ENCODE results near the gene KCNIP1.

Gene KCNIP1

GRCh38 chr5:170627271-170627670 is 123.5 kb downstream of the KCNIP1 start (continued):
- TF ChIP-seq ZNF561 (tag by site-specific recombination; IDR thresholded peaks at IDR 0.05; ENCODE audit: borderline replicate concordance) (no peak), ZNF560 (tag by site-specific recombination; IDR thresholded peaks at IDR 0.05; ENCODE audit: borderline replicate concordance) (no peak), INSM2 (tag by site-specific recombination; IDR thresholded peaks at IDR 0.05) (no peak)

- Histone ChIP-seq H3K27ac (ENCODE audit: extremely low read depth, low read depth, low read length) (no peak overlapping the region), H3K36me3 (ENCODE audit: control insufficient read depth in 2 of 2, insufficient read depth in 1 of 2, low read length in 2 of 2) (no peaks in the 10 kb centered on the region), H3K4me3 (ENCODE audit: low read depth, low read length) (no peak overlapping the region), H3K9me3 (ENCODE audit: control insufficient read depth, insufficient read depth, low read depth, low read length) (no peaks in the 10 kb centered on the region), H3K4me1 (ENCODE audit: control insufficient read depth, insufficient read depth, low read length) (no peaks in the 10 kb centered on the region)
- ChIA-PET POLR2A (no interaction called here), CTCF (no interaction called here)
- TF ChIP-seq ZNF146 (tag by site-specific recombination; IDR thresholded peaks at IDR 0.05) (no peak), ZEB2 (tag by site-specific recombination; IDR thresholded peaks at IDR 0.05) (no peak), GLIS1 (tag by site-specific recombination; IDR thresholded peaks at IDR 0.05) (no peak), PRDM10 (tag by site-specific recombination; IDR thresholded peaks at IDR 0.05) (no peak), ZNF558 (tag by site-specific recombination; IDR thresholded peaks at IDR 0.05) (no peak), ZNF785 (tag by site-specific recombination; IDR thresholded peaks at IDR 0.05) (no peak), PRDM6 (tag by site-specific recombination; IDR thresholded peaks at IDR 0.05) (no peak), ZNF548 (tag by site-specific recombination; IDR thresholded peaks at IDR 0.05) (no peak), ZNF677 (tag by site-specific recombination; IDR thresholded peaks at IDR 0.05) (no peak), ZNF292 (tag by site-specific recombination; IDR thresholded peaks at IDR 0.05; ENCODE audit: borderline replicate concordance, low read depth) (no peak), YY2 (tag by site-specific recombination; IDR thresholded peaks at IDR 0.05) (no peak), WT1 (tag by site-specific recombination; IDR thresholded peaks at IDR 0.05) (no peak), MEIS1 (CRISPR knock-in tag; IDR thresholded peaks at IDR 0.05; ENCODE audit: borderline replicate concordance) (no peak), ZNF202 (tag by site-specific recombination; IDR thresholded peaks at IDR 0.05; ENCODE audit: borderline replicate concordance) (no peak), ZBTB6 (tag by site-specific recombination; IDR thresholded peaks at IDR 0.05) (no peak), REST (tag by site-specific recombination; IDR thresholded peaks at IDR 0.05) (no peak), IKZF3 (tag by site-specific recombination; IDR thresholded peaks at IDR 0.05) (no peak), ZNF114 (tag by site-specific recombination; IDR thresholded peaks at IDR 0.05) (no peak), HIC1 (tag by site-specific recombination; IDR thresholded peaks at IDR 0.05) (no peak)
Observed at GRCh38 chr5:170628028-170628427, 124.2 kb downstream of the KCNIP1 start.

Data from HEK293 (cell line).